OCI-M2 (cell line): ENCODE measurements around the gene FHAD1.

ENCODE experiments used
- DNase-seq: peaks from one replicate; lab custom pipeline; 2025; ENCODE audit not compliant: unreplicated experiment; lab: John Stamatoyannopoulos, UW

The FHAD1 gene

DNA sequence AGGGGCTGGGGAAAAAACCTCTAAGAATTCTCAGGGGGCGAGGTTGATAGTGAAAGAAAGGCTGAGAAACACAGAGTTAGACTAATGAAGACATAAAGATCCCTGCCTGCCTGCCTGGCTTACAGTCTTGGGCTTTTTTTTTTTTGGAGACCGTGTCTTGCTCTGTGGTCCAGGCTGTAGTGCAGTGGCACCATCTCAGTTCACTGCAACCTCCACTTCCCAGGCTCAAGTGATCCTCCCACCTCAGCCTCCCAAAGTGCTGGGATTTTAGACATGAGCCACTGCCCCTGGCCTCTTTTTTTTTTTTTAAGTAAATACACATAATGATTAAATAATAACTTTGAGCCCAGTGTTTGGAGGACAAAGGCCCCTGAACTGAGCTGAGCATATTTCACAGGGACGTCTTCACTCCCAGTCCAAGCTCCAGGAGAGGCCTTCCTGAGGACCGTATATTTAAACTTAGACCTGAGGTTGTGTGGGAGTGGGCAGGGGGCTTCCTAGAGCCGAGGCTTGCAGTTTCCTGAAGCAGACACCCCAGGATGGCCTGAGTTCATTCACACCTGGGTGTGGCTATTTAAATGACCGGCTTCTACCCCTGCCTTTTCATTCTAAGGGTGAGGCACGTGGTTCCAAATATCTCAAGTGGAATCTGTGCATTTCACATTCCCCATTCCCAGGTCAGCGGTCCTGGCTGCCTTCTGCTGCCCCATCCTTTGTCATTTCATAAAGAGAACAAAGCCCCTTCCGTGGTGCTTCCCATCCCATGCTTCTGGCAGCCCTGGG, 146.6 kb downstream of the FHAD1 start:
- DNase-seq, result no peak

- no peak for DNase-seq
Measured at GRCh38 chr1:15394258-15394690, 147.3 kb downstream of the FHAD1 start.

DNA sequence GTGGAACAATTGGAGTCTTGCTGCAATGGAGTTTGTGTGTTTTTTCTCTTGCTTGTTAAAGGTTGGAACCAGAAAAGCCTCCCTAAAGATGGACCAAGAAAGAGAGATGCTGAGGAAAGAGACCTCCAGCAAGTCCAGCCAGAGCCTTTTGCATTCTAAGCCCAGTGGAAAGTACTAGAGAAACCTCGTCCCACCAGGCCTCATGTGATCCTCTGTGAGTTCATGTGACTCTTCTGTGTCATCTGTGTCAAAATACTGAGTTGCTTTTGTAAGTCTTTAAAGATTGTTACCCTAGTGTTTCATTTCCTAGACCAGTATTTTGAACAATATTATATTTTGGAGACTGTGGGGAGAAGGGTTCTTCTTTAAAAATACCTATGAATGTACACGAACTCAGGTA, 150.2 kb downstream of the FHAD1 start:
- DNase-seq, result no peak

GRCh38 chr1:15399710-15400109, 152.7 kb downstream of the FHAD1 start:
- DNase-seq, result no peak

DNA sequence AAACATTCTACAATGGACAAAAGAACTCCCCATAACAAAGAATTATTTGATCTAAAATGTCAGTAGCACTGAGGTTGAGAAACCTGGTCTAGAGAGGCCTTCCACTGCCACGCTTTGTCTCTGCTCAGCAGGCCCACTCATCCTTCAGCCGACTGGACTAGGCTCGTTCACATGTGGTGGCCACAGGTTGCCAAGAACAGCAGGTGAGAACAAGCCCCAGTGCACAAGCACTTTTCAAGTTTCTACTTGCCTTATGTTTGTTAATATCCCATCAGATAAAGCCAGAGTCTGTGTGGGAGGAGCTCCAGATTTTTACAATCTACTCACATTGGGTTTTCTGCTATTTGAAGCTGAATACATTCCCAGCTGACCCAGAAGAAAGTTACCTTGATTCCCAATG, 153.6 kb downstream of the FHAD1 start:
- no peak for DNase-seq

- no peak for DNase-seq
Measured at GRCh38 chr1:15401391-15402055, 154.5 kb downstream of the FHAD1 start.

DNA sequence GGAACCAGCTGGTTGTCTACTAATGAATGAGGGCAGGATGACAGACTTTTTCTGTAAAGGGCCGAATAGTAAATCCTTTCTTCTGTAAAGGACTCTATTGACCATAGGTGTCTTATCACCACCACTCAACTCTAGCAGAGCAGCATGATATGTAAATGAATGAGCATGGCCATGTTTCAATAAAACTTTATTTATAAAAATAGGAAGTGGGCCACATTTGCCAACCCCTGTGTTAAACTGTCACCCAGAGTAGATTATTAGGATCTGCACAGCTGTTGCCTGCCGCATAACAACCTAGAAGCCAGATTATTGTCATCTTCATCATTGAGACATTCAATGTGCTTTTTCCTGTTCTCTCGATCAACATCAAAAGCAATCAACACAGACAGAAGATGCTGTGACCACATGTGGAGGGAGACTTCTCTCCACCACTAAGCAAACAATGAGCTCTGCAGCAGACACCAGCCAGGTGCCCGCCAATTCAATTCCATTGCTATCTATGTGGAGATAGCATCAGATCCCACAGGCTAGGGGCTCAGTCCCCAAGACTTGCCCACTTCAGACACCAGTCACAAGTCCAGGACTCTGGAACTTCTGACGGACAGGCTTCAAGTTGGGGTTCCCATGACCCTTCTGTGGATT, 155.9 kb downstream of the FHAD1 start:
- no peak for DNase-seq

- DNase-seq, result no peak
Measured at GRCh38 chr1:15403962-15404580, 157.0 kb downstream of the FHAD1 start.

- no peak for DNase-seq
Measured at GRCh38 chr1:15405106-15405850, 158.3 kb downstream of the FHAD1 start.

GRCh38 chr1:15406614-15407559, 159.9 kb downstream of the FHAD1 start:
- no peak for DNase-seq

- DNase-seq, result no peak
Measured at GRCh38 chr1:15407580-15407979, 160.6 kb downstream of the FHAD1 start.

DNA sequence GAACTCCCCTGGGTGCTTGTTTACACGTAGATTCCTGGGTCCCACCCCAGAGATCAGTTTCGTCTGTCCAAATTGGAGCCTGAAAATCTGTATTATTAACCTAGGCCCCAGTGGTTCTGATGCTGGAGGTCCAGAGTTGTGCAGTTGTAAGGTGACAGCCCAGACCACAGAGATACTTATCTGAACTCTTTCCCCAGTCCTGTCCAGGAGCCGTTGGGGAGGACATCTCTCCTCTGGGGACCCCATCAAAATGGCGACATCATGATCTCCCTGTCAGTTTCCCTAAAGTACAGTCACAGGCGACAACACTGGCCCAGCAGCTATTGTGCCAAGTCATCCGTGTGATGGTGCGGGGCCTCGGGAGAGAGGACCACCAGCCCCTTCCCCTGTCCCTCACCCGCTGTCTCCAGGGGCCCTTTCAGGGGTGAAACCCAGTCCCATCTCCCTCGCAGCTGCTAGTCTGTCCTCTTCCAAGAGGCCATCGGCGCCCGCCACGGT, 161.9 kb downstream of the FHAD1 start:
- no peak for DNase-seq

DNA sequence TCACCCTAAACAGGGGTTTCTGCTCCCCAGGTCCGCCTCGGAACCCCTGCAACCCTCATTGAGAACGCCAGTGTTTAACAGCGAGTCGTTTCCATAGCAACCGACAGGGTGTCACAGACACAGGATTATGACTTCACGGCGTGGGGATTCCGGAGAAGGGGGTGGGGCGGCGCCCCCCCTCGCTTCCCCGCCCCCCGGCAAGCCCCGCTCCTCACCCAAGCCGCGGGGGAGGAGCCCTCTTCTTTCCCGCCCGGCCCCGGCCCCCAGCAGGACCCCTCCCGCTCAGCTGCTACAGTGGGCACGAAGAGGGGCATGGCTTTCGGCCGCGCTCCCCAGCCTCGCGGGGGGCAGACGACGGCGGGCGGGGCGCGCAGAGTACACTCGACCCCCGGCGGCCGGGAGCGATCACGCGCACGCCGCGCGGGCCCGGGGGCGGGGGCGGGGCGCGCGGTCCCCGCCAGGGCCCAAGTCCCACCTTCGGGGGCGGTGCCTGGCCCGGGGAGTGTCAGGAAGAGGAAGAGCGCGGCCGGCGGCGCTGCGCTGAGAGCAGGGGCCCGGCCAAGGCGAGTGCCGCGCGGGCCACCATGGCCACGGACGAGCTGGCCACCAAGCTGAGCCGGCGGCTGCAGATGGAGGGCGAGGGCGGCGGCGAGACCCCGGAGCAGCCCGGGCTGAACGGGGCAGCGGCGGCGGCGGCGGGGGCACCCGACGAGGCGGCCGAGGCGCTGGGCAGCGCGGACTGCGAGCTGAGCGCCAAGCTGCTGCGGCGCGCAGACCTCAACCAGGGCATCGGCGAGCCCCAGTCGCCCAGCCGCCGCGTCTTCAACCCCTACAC, 162.6 kb downstream of the FHAD1 start, which contains the start of gene EFHD2:
TSS of gene EFHD2 (plus strand) at position 501 of the 835 bp plus-strand sequence. CDS start at position 585, 84 bp downstream.
- no peak for DNase-seq

DNA sequence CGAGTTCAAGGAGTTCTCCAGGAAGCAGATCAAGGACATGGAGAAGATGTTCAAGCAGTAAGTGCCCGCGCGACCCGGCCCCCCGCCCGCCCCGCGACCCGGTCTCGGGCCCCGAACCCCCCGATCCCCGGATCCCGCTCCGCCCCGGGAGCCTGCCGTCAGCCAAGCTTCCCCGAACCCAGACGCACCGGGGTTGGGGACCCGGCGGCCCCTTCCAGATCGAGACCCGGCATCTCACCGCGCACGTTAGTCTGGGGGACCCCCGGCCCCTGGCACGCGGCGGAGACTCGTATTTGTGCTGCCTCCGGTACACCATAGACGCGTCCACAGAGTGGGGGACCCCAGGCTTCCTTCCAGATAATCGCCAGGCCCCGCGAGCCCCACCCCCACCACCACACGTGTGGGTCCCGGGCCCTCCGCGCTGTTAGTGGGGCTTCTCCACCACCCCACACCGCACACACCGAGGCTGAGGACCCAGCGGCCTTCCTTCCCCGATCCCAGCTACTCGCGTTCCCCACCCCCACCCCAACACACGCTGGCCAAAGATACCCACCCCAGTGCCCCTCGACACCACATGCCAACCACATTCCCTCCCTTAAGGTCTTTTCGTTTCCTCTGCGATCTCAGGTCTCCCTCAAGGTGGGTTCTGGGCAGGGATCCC, 163.3 kb downstream of the FHAD1 start:
- DNase-seq, result no peak

DNA sequence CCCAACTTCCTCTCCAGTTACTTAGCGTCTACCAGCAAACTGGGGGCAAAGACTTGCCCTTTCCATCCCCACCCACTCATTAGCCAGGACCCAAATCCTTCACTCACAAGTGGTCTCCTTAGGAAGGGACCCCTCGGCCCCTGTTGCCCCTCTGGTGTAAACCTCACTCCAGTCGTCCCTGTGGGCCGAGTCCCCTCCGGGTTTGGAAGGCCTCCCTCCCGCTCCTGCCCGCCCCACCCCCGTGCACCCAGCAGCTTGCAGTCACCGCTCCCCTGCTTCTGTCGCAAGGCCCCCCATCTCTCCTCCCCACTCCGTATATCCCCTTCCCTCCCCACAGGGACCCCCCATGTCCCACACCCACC, 163.8 kb downstream of the FHAD1 start:
- no peak for DNase-seq

GRCh38 chr1:15411593-15412137, 164.6 kb downstream of the FHAD1 start:
- DNase-seq, result no peak

- no peak for DNase-seq
Measured at GRCh38 chr1:15412175-15412800, 165.3 kb downstream of the FHAD1 start.
